Right atrium auricular region (tissue), 2 donors: ENCODE measurements around the gene TRIM75. TPM values are rescaled to one million over a fixed set of nuclear protein-coding genes. Genes with fewer than 3 reads are reported as not detected.

Experiments used
- DNase-seq: peaks from one replicate; pipeline ENCODE4 v3.0.0-alpha.2; 2019; ENCODE audit warnings: low spot score
- H3K27ac ChIP-seq, 2 donors: fragments of 200-600 bp; sonication (generic); 1 replicate in 1 of 2; 2 replicates in 1 of 2; pipeline ENCODE4 v1.5.1; 2016 to 2019
- H3K27me3 ChIP-seq, 2 donors: fragments of 200-600 bp; sonication (generic); one replicate each; pipeline versions ENCODE4 v1.5.1 to v1.6.0; 2017 to 2019
- H3K36me3 ChIP-seq: fragments of 200-600 bp; sonication (generic); one replicate; pipeline ENCODE4 v1.5.1; 2016
- H3K4me1 ChIP-seq, 2 donors: fragments of 200-600 bp; sonication (generic); one replicate each; pipeline versions ENCODE4 v1.5.1 to v1.6.0; 2017 to 2019
- H3K4me3 ChIP-seq, 2 donors: fragments of 200-600 bp; sonication (generic); 1 replicate in 1 of 2; 2 replicates in 1 of 2; pipeline ENCODE4 v1.5.1; 2017 to 2019; ENCODE audit warnings: mild to moderate bottlenecking in 1 of 2, moderate library complexity in 1 of 2
- H3K9me3 ChIP-seq, 2 donors: fragments of 200-600 bp; sonication (generic); one replicate each; pipeline ENCODE4 v1.5.1; 2019
- CTCF ChIP-seq, 2 donors: fragments of 200-600 bp; sonication (generic); IDR thresholded peaks; one replicate each; pipeline ENCODE4 v1.5.1; 2019; ENCODE audit warnings: antibody characterized with exemption in 2 of 2
- total RNA-seq, 2 donors: library from RNA; depleted of rRNA; stranded (reverse); fragments of >200 nt; gene quantifications; one replicate each; pipeline ENCODE4 v1.1.0, GENCODE V29; 2016

TRIM75 gene
- total RNA-seq, 2 donors from 2014 or later, result not detected

GRCh38 chr4:165027762-165028402, 25.8 kb upstream of the TRIM75 start:
- DNase-seq, result no peak
- Histone ChIP-seq H3K27ac (no peak overlapping the region), H3K4me1 (no peaks in the 10 kb centered on the region), H3K9me3 (no peaks in the 10 kb centered on the region), H3K27me3 (no peaks in the 10 kb centered on the region), H3K36me3 (no peaks in the 10 kb centered on the region), H3K4me3 (no peak overlapping the region)
- no peak for TF ChIP-seq CTCF (IDR thresholded peaks at IDR 0.05)

GRCh38 chr4:165031436-165032211, 22.0 kb upstream of the TRIM75 start, which contains the start of gene TRIM60:
Gene TRIM60, plus strand, starts transcription at chr4:165031999. Its CDS starts 8,074 bp downstream, at chr4:165040073.
- Histone ChIP-seq H3K9me3 (no peaks in the 10 kb centered on the region), H3K27ac (no peak within 1 kb of the TSS), H3K4me3 (no peak within 1 kb of the TSS), H3K36me3 (no peaks in the 10 kb centered on the region), H3K4me1 (no peaks in the 10 kb centered on the region), H3K27me3 (no peaks in the 10 kb centered on the region)
- no peak for DNase-seq
- no peak for TF ChIP-seq CTCF (IDR thresholded peaks at IDR 0.05)

GRCh38 chr4:165048170-165048569, 5.5 kb upstream of the TRIM75 start:
- DNase-seq, result no peak
- no peak for TF ChIP-seq CTCF (IDR thresholded peaks at IDR 0.05)
- no peaks in the 10 kb centered on the region for H3K9me3 ChIP-seq
- H3K27ac ChIP-seq, result no peak overlapping the region
- no peak overlapping the region for H3K4me3 ChIP-seq
- H3K36me3 ChIP-seq, result no peaks in the 10 kb centered on the region
- H3K27me3 ChIP-seq, result no peaks in the 10 kb centered on the region
- no peaks in the 10 kb centered on the region for H3K4me1 ChIP-seq

GRCh38 chr4:165052627-165053026, 1.0 kb upstream of the TRIM75 start:
- DNase-seq, result no peak
- no peaks in the 10 kb centered on the region for H3K9me3 ChIP-seq
- no peak overlapping the region for H3K27ac ChIP-seq
- no peaks in the 10 kb centered on the region for H3K4me1 ChIP-seq
- no peaks in the 10 kb centered on the region for H3K27me3 ChIP-seq
- no peak overlapping the region for H3K4me3 ChIP-seq
- no peak for TF ChIP-seq CTCF (IDR thresholded peaks at IDR 0.05)
- H3K36me3 ChIP-seq, result no peaks in the 10 kb centered on the region

- Histone ChIP-seq H3K27ac (no peak overlapping the region), H3K4me3 (no peak overlapping the region), H3K4me1 (no peaks in the 10 kb centered on the region), H3K36me3 (no peaks in the 10 kb centered on the region), H3K9me3 (no peaks in the 10 kb centered on the region), H3K27me3 (no peaks in the 10 kb centered on the region)
- no peak for DNase-seq
- no peak for TF ChIP-seq CTCF (IDR thresholded peaks at IDR 0.05)
These were observed 1.9 kb downstream of the TRIM75 start for GRCh38 chr4:165055601-165056000.
